Right lobe of liver (tissue), 5 donors: ENCODE measurements around the gene TNFRSF1B. TPM values are rescaled to one million over a fixed set of nuclear protein-coding genes. Genes with fewer than 3 reads are reported as not detected.

Experiments
- microRNA-seq, 2 donors: library from miRNA; unstranded; fragments of <30 nt; microRNA quantifications; one replicate each; pipeline ENCODE4, GENCODE V29; 2019 to 2020
- small RNA-seq, 2 experiments: library from RNA; depleted of rRNA; stranded (forward); fragments of <200 nt; gene quantifications; one replicate each; pipeline ENCODE3, GENCODE V24; 2016
- total RNA-seq, 6 experiments: library from RNA; depleted of rRNA in 2 of 6; stranded (reverse); fragments of >200 nt in 2 of 6; fragmentation: NEBNext Ultra II Directional in 3 of 6; extraction: Animal tissue kit (Norgen Biotek cat#: 25700) in 3 of 6; gene quantifications; one replicate each; pipeline versions ENCODE4 v1.1.0 to v1.2.4, GENCODE V29; 2016 to 2023
- donor health status: DM: no; HTN: no; CAD: no.
- donor health status: DM: no; HTN: no; CAD: no.
- donor health status: DM: no; HTN: yes; CAD: no.
- donor health status: DM: no; HTN: yes; CAD: no.

TNFRSF1B gene
- total RNA-seq, 6 experiments from 2014 or later: 12.9 to 56.9 (median 26.5) TPM

Small RNA genes within 50 kb of the gene (microRNA-seq; reads per million reads assigned to microRNA genes)
- gene MIR4632 (2.0 to 2.6 reads per million in 2 donors), gene MIR7846 (5.2 to 6.6 reads per million in 2 donors)

Small RNA genes within 50 kb of the gene (small RNA-seq; reads per million reads assigned to genes)
- gene MIR4632 (0 reads per million in 2 experiments), gene RF00156 (0 reads per million in 2 experiments)

Other genes with a start within 250 kb of the TNFRSF1B start
- 10 to 100 TPM; 33.5 to 75.1 (median 43.0) TPM for gene KIAA2013, start 240.6 kb upstream of the TNFRSF1B start, total RNA-seq
- 100 to 1,000 TPM in 2 of 6 experiments, 10 to 100 TPM in 4; 70.2 to 119 (median 93.8) TPM for gene PLOD1, start 232.3 kb upstream of the TNFRSF1B start, total RNA-seq
- 10 to 100 TPM; 46.2 to 64.0 (median 61.7) TPM for gene MFN2, start 186.5 kb upstream of the TNFRSF1B start, total RNA-seq
- 10 to 100 TPM in 5 of 6 experiments, 1 to 10 TPM in 1; 7.6 to 19.7 (median 12.1) TPM for gene MIIP, start 147.5 kb upstream of the TNFRSF1B start, total RNA-seq
- gene TNFRSF8, start 103.7 kb upstream of the TNFRSF1B start, total RNA-seq: under 1 TPM in 5 of 6 experiments, not detected in 1; 0.12 to 0.29 (median 0.19) TPM
- 10 to 100 TPM; 25.9 to 36.9 (median 30.8) TPM for gene VPS13D, start 63.0 kb downstream of the TNFRSF1B start, total RNA-seq